Transverse colon (tissue), 3 donors: ENCODE measurements around the gene SPECC1.

ENCODE experiments used
- CTCF ChIP-seq, 5 experiments: fragments of 200-600 bp in 3 of 5; fragments of 450-650 bp in 2 of 5; sonication (generic) in 3 of 5; IDR thresholded peaks; 1 replicate in 2 of 5; 2 replicates in 3 of 5; pipeline ENCODE4 v1.5.1; 2016 to 2017; ENCODE audit warnings: antibody characterized with exemption in 5 of 5, inconsistent platforms in 3 of 5, mild to moderate bottlenecking in 2 of 5, moderate library complexity in 1 of 5
- EP300 ChIP-seq: sonication (generic); formaldehyde crosslinking; IDR thresholded peaks from one replicate; pipeline ENCODE4 v1.6.1; 2017; ENCODE audit warnings: antibody characterized with exemption, low read depth
- POLR2A ChIP-seq: fragments of 450-650 bp; IDR thresholded peaks from one replicate; pipeline ENCODE4 v1.6.1; 2016; ENCODE audit warnings: antibody characterized with exemption, mild to moderate bottlenecking, moderate library complexity

GRCh38 chr17:20267459-20267842, 258.3 kb downstream of the SPECC1 start:
- TF ChIP-seq EP300 = no peak
- no peak for TF ChIP-seq CTCF (IDR thresholded peaks at IDR 0.05)
- TF ChIP-seq POLR2A = no peak
